DOHH2 (cell line): ENCODE data around the gene UBE2Q2.

Experiments used
- EZH2phosphoT487 ChIP-seq: fragments of 200-600 bp; sonication (generic); IDR thresholded peaks from 2 replicates; pipeline ENCODE4 v1.6.1; 2017; ENCODE audit warnings: borderline replicate concordance, mild to moderate bottlenecking, antibody characterized with exemption, low read length, moderate library complexity, mixed read lengths
- TF ChIP-seq, protein P1 (sequence below): fragments of 200-600 bp; sonication (generic); IDR thresholded peaks from one replicate; pipeline ENCODE4 v1.5.1; 2014; ENCODE audit warnings: antibody characterized with exemption, mild to moderate bottlenecking, low read depth, low read length; ENCODE audit not compliant: poor library complexity, severe bottlenecking

DNA sequence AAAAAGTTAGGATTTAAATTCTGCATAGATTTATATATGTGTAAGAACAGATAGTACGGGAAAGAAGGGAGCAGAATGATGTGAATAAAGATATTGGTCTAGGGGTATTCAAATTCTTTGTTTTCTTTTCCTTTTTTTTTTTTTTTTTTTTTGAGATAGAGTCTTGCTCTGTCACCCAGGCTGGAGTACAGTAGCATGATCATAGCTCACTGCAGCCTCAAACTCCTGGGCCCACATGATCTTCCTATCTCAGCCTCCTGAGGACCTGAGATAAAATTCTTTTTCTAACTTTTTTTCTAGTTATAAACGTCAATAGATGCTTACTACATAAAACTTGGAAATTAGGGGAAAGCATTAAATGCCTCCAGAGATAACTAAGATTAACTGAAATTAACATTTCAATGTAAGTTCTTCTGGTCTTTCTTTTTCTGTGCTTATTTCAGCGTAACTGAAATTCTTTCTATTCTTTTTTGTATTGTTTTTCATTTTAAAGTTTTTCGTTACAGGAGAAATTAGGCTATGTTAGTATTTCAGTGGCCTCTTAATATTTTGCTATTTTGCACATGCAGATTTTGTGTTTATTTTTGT is 29.2 kb downstream of the UBE2Q2 start:
- TF ChIP-seq, protein P1, sequence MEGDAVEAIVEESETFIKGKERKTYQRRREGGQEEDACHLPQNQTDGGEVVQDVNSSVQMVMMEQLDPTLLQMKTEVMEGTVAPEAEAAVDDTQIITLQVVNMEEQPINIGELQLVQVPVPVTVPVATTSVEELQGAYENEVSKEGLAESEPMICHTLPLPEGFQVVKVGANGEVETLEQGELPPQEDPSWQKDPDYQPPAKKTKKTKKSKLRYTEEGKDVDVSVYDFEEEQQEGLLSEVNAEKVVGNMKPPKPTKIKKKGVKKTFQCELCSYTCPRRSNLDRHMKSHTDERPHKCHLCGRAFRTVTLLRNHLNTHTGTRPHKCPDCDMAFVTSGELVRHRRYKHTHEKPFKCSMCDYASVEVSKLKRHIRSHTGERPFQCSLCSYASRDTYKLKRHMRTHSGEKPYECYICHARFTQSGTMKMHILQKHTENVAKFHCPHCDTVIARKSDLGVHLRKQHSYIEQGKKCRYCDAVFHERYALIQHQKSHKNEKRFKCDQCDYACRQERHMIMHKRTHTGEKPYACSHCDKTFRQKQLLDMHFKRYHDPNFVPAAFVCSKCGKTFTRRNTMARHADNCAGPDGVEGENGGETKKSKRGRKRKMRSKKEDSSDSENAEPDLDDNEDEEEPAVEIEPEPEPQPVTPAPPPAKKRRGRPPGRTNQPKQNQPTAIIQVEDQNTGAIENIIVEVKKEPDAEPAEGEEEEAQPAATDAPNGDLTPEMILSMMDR = no peak
- no peak for TF ChIP-seq EZH2phosphoT487
